NCI-H526 treated with DMSO at 0.1 percent for 48 hours (cell line): ENCODE results near the gene OIP5.
A peak's percentile ranks its signal among the peaks of the same experiment; 100 is the strongest.
"Not testable (repeated sequence)": the region's sequence is repeated elsewhere in the genome, so short reads cannot be mapped to it uniquely, and the experiment has no call there.

Experiments
- DNase-seq: peaks from one replicate; lab custom pipeline; 2025; lab: John Stamatoyannopoulos, UW

Gene OIP5

GRCh38 chr15:41332194-41333025 lies at the start of gene OIP5, which contains the start of gene NUSAP1:
Gene OIP5, minus strand, starts transcription at chr15:41332591. Its CDS starts 30 bp downstream, at chr15:41332561.
Gene NUSAP1, plus strand, starts transcription at chr15:41332881. Its CDS starts 77 bp downstream, at chr15:41332958.
- peak; percentile 99 for DNase-seq

GRCh38 chr15:41377978-41378377 lies 45.6 kb upstream of the OIP5 start:
- no peak for DNase-seq

DNA sequence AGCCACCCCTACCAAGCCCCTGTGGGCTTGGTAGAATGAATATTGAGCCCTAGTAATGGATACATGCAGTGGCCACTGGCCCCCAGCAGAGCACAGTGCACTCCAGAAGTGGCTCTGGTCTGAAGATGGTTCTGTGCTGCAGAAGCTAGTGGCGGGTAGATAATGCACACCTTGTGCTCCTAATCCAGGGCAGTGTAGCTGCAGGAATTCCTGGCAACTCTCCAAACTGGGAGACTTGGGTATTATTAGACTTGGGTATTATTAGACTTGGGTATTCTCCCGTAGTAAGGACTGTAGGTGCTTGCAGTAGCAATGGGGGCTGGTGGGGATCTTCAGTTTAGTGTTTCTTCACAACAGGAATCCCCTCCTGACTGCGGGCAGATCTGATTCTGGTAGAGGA lies 35.0 kb upstream of the OIP5 start:
- DNase-seq: no peak

DNA sequence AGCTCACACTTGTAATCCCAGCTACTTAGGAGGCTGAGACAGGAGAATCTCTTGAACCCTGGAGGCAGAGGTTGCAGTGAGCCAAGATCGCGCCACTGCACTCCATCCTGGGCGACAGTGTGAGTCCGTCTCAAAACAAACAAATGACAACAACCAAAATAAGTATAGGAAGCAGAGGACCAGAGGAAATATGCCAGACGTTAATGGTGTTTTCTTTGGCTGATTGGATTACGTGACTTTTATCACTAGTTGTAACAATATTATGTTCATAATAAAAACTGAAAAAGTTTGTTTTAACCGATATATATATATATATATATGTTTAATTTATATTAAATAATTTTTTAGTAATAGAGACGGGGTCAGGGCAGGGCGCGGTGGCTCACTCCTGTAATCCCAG lies 22.0 kb upstream of the OIP5 start:
- DNase-seq: no peak

- no peak for DNase-seq
Measured at GRCh38 chr15:41350057-41350717, 17.8 kb upstream of the OIP5 start.

GRCh38 chr15:41347236-41347635 lies 14.8 kb upstream of the OIP5 start:
- no peak for DNase-seq

DNA sequence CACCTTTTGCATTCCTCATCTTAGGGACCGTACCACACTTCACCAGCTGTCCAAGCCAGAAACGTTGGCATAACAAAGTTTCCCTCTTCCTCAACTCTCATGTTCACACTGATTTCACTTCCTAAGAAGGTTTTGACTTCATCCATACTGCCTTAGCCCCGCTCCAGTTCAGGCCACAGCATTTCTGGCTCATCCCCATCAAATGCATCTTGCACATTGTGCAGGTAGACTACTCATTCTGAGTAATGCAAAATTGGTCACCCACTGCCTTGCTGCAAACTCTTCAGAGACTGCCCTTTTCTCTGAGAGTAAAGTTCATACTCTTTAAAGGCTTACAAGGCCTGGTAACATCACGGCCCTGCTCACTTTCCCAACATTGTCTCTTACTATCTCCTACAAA lies 9.1 kb upstream of the OIP5 start:
- DNase-seq: no peak

DNA sequence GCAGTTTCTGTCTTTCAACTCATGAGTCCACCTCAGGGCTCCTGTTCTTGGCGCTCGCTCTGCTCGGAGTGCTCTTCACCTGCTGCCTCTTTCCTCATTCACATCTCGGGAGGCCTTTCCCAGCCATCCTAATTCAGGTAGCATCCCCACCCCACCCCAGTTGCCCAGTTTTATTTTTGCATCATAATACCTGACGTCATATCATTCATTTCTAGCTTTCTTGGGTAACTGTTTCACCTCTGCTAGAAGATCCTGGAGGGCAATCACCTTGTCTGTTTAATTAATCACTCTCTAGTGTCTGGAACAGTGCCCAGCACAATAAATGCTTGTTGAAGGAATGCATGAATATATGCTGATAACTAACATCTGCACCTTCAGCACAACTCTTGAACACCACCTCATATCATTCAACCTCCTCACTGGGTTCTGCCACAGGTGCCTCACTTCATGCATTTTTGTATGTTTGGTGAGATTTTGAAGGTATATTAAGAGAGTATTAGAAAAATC lies 7.9 kb upstream of the OIP5 start:
- no peak for DNase-seq

GRCh38 chr15:41337631-41338522 lies 5.5 kb upstream of the OIP5 start:
- DNase-seq: no peak

DNA sequence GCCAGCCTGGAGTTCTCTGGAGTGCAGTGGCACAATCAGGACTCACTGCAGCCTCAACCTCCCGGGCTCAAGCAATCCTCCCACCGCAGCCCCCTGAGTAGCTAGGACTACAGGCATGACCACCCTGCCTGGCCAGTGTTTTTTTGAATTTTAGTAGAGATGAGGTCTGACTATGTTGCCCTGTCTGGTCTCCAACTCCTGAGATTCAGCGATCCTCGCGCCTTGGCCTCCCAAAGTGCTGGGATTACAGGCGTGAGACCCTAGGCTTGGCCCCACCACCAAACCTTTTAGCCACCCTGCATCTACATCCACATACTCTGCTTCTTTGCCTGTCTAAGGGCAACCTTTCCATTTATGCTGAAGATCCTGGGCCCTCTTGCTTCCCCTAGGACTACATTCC lies 4.7 kb upstream of the OIP5 start:
- DNase-seq: no peak

- DNase-seq: no peak
Measured at GRCh38 chr15:41336549-41336948, 4.2 kb upstream of the OIP5 start.

DNA sequence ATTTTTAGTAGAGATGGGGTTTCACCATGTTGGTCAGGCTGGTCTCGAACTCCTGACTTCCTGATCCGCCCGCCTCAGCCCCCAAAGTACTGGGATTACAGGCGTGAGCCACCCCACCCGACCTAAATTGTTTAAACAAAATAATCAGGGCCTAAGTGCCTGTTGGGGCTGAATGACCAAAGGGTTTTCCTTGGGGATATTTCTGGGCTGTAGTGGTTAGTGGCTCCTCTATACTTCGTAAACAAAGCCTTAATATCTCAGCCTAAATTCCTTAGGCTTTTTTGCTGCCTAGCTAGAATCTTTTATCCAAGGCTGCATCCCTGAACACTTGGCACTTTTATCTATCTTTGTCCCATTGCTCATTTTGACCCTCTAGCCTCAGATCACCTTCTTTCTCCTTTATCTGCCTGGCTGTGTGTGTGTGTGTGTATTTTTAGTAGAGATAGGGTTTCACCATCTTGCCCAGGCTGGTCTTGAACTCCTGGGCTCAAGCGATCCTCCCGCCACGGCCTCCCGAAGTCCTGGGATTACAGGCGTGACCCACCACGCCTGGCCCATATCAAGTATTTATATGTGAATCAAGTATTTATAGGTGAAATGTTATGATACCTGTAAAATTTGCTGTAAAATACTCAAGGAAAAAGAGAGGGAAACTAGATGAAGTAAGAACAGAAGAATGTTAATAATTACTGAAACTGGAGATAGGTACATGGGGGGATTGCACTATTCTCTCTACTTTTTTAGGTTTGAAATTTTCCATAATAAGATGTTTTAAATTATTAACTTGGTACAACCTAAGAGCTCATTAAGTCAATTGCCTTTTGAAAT lies 2.1 kb upstream of the OIP5 start:
- DNase-seq: peak; percentile 15

- peak; percentile 43 for DNase-seq
Measured at GRCh38 chr15:41333026-41333562, 703 bp upstream of the OIP5 start.

GRCh38 chr15:41331833-41332193 lies 578 bp downstream of the OIP5 start:
- DNase-seq: no peak

- peak; percentile 46 for DNase-seq
Measured at GRCh38 chr15:41331281-41331680, 1.1 kb downstream of the OIP5 start.

- no peak for DNase-seq
Measured at GRCh38 chr15:41323611-41324010, 8.8 kb downstream of the OIP5 start.

DNA sequence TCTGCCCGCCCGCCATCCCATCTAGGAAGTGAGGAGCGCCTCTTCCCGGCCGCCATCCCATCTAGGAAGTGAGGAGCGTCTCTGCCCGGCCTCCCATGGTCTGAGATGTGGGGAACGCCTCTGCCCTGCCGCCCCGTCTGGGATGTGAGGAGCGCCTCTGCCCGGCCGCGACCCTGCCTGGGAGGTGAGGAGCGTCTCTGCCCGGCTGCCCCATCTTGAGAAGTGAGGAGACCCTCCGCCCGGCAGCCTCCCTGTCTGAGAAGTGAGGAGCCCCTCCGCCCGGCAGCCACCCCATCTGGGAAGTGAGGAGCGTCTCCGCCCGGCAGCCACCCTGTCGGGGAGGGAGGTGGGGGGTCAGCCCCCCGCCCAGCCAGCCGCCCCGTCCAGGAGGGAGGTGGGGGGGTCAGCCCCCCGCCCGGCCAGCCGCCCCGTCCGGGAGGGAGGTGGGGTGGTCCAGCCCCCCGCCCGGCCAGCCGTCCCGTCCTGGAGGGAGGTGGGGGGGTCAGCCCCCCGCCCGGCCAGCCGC lies 11.5 kb downstream of the OIP5 start:
- not testable (repeated sequence) for DNase-seq

DNA sequence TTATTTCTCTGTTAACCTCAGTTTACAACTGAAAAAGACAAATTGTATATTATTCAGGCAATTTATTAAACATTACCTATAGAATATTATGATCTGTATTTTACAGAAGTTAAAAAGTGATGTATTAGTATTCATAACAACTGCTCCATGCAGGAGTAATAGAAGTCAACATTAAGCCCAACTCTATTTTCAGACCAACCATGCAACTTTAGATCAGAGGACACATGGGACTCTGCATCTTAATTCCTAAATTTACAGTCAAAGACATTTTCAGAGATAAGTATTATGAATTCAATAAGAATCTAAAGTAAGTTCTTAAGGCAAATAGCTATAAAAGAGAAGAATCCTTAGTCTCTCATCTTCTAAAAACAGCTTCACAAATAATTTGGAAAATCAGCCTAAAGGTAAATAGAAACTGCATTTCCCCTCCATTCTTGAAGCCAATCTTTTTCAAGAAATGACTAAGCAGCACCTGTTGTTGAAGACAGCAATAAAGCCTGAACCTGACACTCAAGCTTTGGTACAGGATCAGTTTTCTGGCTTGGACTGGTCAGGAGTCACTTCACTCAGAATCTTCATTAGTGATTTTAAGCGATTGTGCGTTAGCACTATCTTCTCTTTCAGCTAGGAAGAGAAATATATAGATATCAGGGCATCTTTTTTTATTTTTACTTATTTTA lies 23.0 kb downstream of the OIP5 start:
- no peak for DNase-seq

GRCh38 chr15:41307679-41308078 lies 24.7 kb downstream of the OIP5 start:
- DNase-seq: no peak

DNA sequence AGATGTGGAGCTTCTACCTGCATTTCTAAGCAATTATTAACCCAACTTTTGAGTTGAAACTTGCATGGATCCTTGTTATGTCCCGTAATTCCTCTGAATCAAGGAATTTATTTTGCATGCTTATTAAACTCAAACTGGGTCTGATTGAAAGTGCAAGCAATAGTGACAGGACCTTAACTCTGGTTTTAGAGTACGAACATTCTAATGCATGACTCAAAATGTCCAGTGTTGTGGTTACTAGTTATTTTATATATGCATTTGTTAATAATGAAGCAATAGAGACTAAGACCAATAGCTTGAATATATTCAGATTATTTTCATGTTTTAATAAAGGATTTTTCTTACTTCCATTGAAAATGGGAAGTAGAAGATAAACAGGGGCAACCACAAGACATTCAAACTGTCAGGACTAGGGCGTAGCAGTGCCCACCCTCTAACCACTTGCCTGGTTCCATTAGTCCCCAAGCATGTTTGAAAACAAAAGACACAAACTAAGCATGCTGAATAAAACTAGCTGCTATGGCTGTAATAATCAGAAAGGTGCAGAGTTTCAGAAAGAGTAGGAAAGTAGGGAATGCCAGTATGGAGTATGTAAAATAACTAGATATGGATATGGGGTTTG lies 28.1 kb downstream of the OIP5 start:
- DNase-seq: no peak
